A673 (cell line): ENCODE data around the gene GLRA1. TPM values are rescaled to one million over a fixed set of nuclear protein-coding genes. Genes with fewer than 3 reads are reported as not detected.

Experiments used
- BruUV-seq: library from RNA; stranded (reverse); fragments of 400-500 nt; replicated peaks from 2 replicates; lab custom pipeline; 2021; lab: Mats Ljungman, UMichigan
- CTCF ChIA-PET: fragments of 300-600 bp; sonication (Branson Sonifier 250); formaldehyde crosslinking; loops from one replicate; lab custom pipeline; 2022; ENCODE audit warnings: antibody characterized with exemption; lab: Charles Lee
- POLR2A ChIA-PET: fragments of 300-600 bp; sonication (Branson Sonifier 250); formaldehyde crosslinking; loops from one replicate; lab custom pipeline; 2022; ENCODE audit warnings: antibody characterized with exemption; ENCODE audit not compliant: low non-redundant PET; lab: Charles Lee
- DNase-seq: peaks from one replicate; pipeline ENCODE4 v3.0.0-alpha.2; 2015; ENCODE audit warnings: low spot score
- H3K27ac ChIP-seq: fragments of 200-600 bp; sonication (generic); 2 replicates; pipeline ENCODE4 v1.5.1; 2016; ENCODE audit warnings: mixed run types, low read depth, mild to moderate bottlenecking, mixed read lengths, antibody characterized with exemption, low read length; ENCODE audit not compliant: poor library complexity, severe bottlenecking
- H3K27me3 ChIP-seq: fragments of 200-600 bp; sonication (generic); replicated peaks from 2 replicates; pipeline ENCODE4 v1.6.1; 2017; ENCODE audit warnings: mixed run types, low read depth, mild to moderate bottlenecking, mixed read lengths, antibody characterized with exemption, low read length; ENCODE audit not compliant: insufficient read depth, poor library complexity
- H3K36me3 ChIP-seq: fragments of 200-600 bp; sonication (generic); 2 replicates; pipeline ENCODE4 v1.6.1; 2016; ENCODE audit warnings: mixed run types, mild to moderate bottlenecking, mixed read lengths, antibody characterized with exemption, low read length; ENCODE audit not compliant: insufficient read depth, poor library complexity, severe bottlenecking
- H3K4me1 ChIP-seq: fragments of 200-600 bp; sonication (generic); 2 replicates; pipeline ENCODE4 v1.6.1; 2017; ENCODE audit warnings: mixed run types, mild to moderate bottlenecking, mixed read lengths, antibody characterized with exemption, low read length; ENCODE audit not compliant: insufficient read depth, poor library complexity, severe bottlenecking
- H3K4me3 ChIP-seq: fragments of 200-600 bp; sonication (generic); 2 replicates; pipeline ENCODE4 v1.5.1; 2016; ENCODE audit warnings: low read depth, mixed run types, mild to moderate bottlenecking, mixed read lengths, low read length; ENCODE audit not compliant: poor library complexity, severe bottlenecking
- H3K9me3 ChIP-seq: fragments of 200-600 bp; sonication (generic); 2 replicates; pipeline ENCODE4 v1.6.1; 2016; ENCODE audit warnings: mixed run types, low read depth, mild to moderate bottlenecking, mixed read lengths, antibody characterized with exemption, low read length; ENCODE audit not compliant: poor library complexity, severe bottlenecking
- CTCF ChIP-seq: fragments of 300-800, 200-600 bp; sonication (generic); conservative IDR thresholded peaks from 2 replicates; pipeline ENCODE4 v1.5.1; 2017; ENCODE audit warnings: low read depth, mild to moderate bottlenecking, antibody characterized with exemption, low read length, moderate library complexity, mixed read lengths
- EZH2 ChIP-seq: fragments of 200-600 bp; sonication (generic); IDR thresholded peaks from 2 replicates; pipeline ENCODE4 v1.6.1; 2017; ENCODE audit warnings: borderline replicate concordance, low read depth, mild to moderate bottlenecking, mixed read lengths, antibody characterized with exemption, low read length; ENCODE audit not compliant: poor library complexity, severe bottlenecking
- intact Hi-C: fragments of 100-400 bp; cut with micrococcal nuclease; formaldehyde crosslinking; loops from one replicate; pipeline ENCODE4 v1.10.0; 2022; ENCODE audit not compliant: unreplicated experiment
- total RNA-seq: library from RNA; stranded (reverse); gene quantifications from 2 replicates; pipeline ENCODE4 v1.2.3, GENCODE V29; 2021

Gene GLRA1
- total RNA-seq, 1 experiment from 2014 or later: not detected

- H3K9me3 ChIP-seq: peaks cover 6% of the 10 kb centered on the region
- no peak for DNase-seq
- TF ChIP-seq CTCF (no peak), EZH2 (no peak)
- intact Hi-C loops: loop anchor here (5.0 to 10.0 kb wide), 2 partner anchors 93 to 435 kb away; partner anchors contain the start of gene GLRA1
- no TSS peak for BruUV-seq
- no peak overlapping the region for H3K4me3 ChIP-seq
- no peaks in the 10 kb centered on the region for H3K36me3 ChIP-seq
- no peak overlapping the region for H3K27ac ChIP-seq
- no peaks in the 10 kb centered on the region for H3K4me1 ChIP-seq
- ChIA-PET POLR2A (no interaction called here), CTCF (no interaction called here)
- H3K27me3 ChIP-seq: no peaks in the 10 kb centered on the region
Measured at GRCh38 chr5:151829370-151829769, 95.3 kb downstream of the GLRA1 start.

GRCh38 chr5:151825445-151825844, 99.2 kb downstream of the GLRA1 start:
- no peaks in the 10 kb centered on the region for H3K9me3 ChIP-seq
- H3K36me3 ChIP-seq: no peaks in the 10 kb centered on the region
- H3K4me1 ChIP-seq: no peaks in the 10 kb centered on the region
- ChIA-PET POLR2A (no interaction called here), CTCF (interaction anchor here (0.6 to 2.3 kb wide), 5 partner anchors 315 to 680 kb away, joined by 3 to 57 read pairs (median 3); no protein-coding TSS in a partner anchor)
- H3K27me3 ChIP-seq: no peaks in the 10 kb centered on the region
- no peak overlapping the region for H3K27ac ChIP-seq
- intact Hi-C loops: loop anchor here (1.0 to 10.0 kb wide), 5 partner anchors 97 to 689 kb away; partner anchors contain the start of gene GLRA1
- H3K4me3 ChIP-seq: no peak overlapping the region
- DNase-seq: peak; percentile 76
- BruUV-seq: no TSS peak
- TF ChIP-seq CTCF (peak; percentile 88), EZH2 (no peak)

- Histone ChIP-seq H3K27me3 (no peaks in the 10 kb centered on the region), H3K27ac (no peak overlapping the region), H3K9me3 (no peaks in the 10 kb centered on the region), H3K4me1 (peaks cover 11% of the 10 kb centered on the region), H3K4me3 (no peak overlapping the region), H3K36me3 (no peaks in the 10 kb centered on the region)
- ChIA-PET POLR2A (no interaction called here), CTCF (interaction anchor here (0.6 kb wide), 1 partner anchor 322 kb away, joined by 3 read pairs; no protein-coding TSS in a partner anchor)
- intact Hi-C loops: loop anchor here (10.0 kb wide), 1 partner anchor 443 kb away; no protein-coding TSS in a partner anchor
- no peak for TF ChIP-seq CTCF
- no peak for TF ChIP-seq EZH2
- no peak for DNase-seq
- no TSS peak for BruUV-seq
Measured at GRCh38 chr5:151822141-151822540, 102.5 kb downstream of the GLRA1 start.
